Activated T-cell treated with anti-CD3 and anti-CD28 coated beads, Interleukin-2, amount 50 U/mL, for 72 hours (primary cell): ENCODE measurements around the gene DQX1. TPM values are rescaled to one million over a fixed set of nuclear protein-coding genes. Genes with fewer than 3 reads are reported as not detected.
"Not testable (repeated sequence)": the region's sequence is repeated elsewhere in the genome, so short reads cannot be mapped to it uniquely, and the experiment has no call there.

Source experiments
- ATAC-seq, 2 donors: fragments of 150-1000 bp; cut with Tn5 transposase; replicated peaks in 1 of 2; 2 replicates each; pipeline ENCODE4 v1.10.0; 2021; ENCODE audit warnings: moderate library complexity in 2 of 2, mild to moderate bottlenecking in 1 of 2
- DNase-seq, 2 donors: peaks; one replicate each; pipeline ENCODE4 v3.0.0; 2021 to 2022; ENCODE audit warnings: mixed read lengths in 1 of 2
- H3K27ac Mint-ChIP-seq: one replicate; pipeline ENCODE4 v1.8.0; 2022; ENCODE audit warnings: mild to moderate bottlenecking, moderate library complexity, mixed read lengths
- H3K27me3 Mint-ChIP-seq: one replicate; pipeline ENCODE4 v1.8.0; 2022; ENCODE audit warnings: low read depth, mixed read lengths
- H3K36me3 Mint-ChIP-seq, 2 donors: one replicate each; pipeline ENCODE4 v1.8.0; 2022; ENCODE audit warnings: mixed read lengths in 2 of 2, mild to moderate bottlenecking in 1 of 2; ENCODE audit not compliant: insufficient read depth in 2 of 2
- H3K4me1 Mint-ChIP-seq: one replicate; pipeline ENCODE4 v1.8.0; 2022; ENCODE audit warnings: low read depth, mixed read lengths
- H3K4me3 Mint-ChIP-seq, 2 donors: one replicate each; pipeline ENCODE4 v1.8.0; 2022; ENCODE audit warnings: mild to moderate bottlenecking in 2 of 2, mixed read lengths in 2 of 2, moderate library complexity in 2 of 2
- H3K9me3 Mint-ChIP-seq, 2 donors: one replicate each; pipeline ENCODE4 v1.8.0; 2022; ENCODE audit warnings: mixed read lengths in 2 of 2
- total RNA-seq, 2 donors: library from RNA; stranded (reverse); gene quantifications; one replicate each; pipeline ENCODE4 v1.2.3, GENCODE V29; 2022

DQX1 gene
- total RNA-seq, 2 donors from 2014 or later, result 1.5 to 1.9 TPM

DNA sequence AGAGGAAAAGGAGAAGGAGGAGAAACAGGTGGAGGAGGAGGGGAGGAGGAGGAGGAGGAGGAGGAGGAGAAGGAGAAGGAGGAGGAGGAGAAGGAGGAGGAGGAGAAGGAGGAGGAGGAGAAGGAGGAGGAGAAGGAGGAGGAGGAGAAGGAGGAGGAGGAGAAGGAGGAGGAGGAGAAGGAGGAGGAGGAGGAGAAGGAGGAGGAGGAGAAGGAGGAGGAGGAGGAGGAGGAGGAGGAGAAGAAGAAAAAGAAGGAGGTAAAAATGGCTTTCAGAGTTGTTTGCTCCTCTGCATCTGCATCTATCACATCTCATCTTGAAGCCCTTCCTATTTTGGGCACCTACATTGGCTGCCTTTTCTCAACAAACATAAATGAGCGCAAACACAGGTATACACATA lies 35.0 kb upstream of the DQX1 start:
- not testable (repeated sequence) for H3K4me3 Mint-ChIP-seq, H3K9me3 Mint-ChIP-seq, DNase-seq, ATAC-seq, H3K27ac Mint-ChIP-seq, H3K36me3 Mint-ChIP-seq
- Mint-ChIP-seq H3K4me1 (peaks cover 28% of the 10 kb centered on the region), H3K27me3 (peaks cover 38% of the 10 kb centered on the region)

DNA sequence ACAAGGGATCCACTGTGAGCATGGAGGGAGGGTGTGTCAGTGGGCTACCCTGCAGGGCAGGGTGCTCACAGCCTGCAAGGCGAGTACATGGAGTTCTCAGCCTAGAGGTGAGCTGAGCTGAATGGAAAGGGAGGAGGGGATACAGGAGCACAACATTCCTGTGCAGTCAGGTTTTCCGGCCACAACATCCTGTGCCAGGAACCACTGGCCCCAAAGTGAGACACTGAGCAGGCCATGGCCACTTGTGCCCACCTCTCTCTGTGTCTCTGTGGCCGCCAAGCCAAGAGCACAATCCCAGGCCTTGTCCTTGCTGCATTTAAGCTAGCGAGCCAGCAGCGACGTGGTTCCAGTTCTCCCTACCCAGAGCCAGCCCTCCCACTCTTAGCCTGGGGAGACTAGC lies 34.6 kb upstream of the DQX1 start:
- Mint-ChIP-seq H3K27me3 (peaks cover 38% of the 10 kb centered on the region), H3K36me3 (peaks cover 0 to 6% of the 10 kb centered on the region in 2 donors), H3K9me3 (no peaks in the 10 kb centered on the region), H3K27ac (no peak overlapping the region), H3K4me3 (no peak overlapping the region), H3K4me1 (peaks cover 24% of the 10 kb centered on the region)
- DNase-seq (no peak), ATAC-seq (peak in 1 of 2 donors; percentile 11)

DNA sequence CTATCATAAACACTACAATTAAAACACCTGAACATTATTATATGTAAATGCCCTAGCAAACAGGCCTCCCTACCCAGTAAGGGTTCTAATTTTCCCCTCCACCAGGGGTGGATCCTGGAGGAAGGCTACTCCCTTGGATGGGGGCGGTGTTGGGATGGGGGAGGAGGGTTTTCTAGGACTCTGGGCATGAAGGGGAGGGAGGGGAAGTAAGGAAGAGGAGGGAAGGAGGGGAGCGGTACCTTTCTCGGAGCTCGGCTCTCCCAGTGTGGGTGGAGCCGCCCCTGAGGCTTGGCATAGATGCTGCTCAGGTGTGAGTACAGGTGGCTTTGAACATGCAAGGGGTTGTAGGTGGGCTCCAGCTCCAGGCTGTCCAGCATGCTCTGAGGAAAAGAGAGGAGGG lies 33.9 kb upstream of the DQX1 start:
- Mint-ChIP-seq H3K36me3 (peaks cover 3 to 6% of the 10 kb centered on the region in 2 donors), H3K27me3 (peaks cover 38% of the 10 kb centered on the region), H3K4me1 (peaks cover 23% of the 10 kb centered on the region), H3K27ac (no peak overlapping the region), H3K4me3 (no peak overlapping the region), H3K9me3 (no peaks in the 10 kb centered on the region)
- DNase-seq (no peak), ATAC-seq (no peak)

DNA sequence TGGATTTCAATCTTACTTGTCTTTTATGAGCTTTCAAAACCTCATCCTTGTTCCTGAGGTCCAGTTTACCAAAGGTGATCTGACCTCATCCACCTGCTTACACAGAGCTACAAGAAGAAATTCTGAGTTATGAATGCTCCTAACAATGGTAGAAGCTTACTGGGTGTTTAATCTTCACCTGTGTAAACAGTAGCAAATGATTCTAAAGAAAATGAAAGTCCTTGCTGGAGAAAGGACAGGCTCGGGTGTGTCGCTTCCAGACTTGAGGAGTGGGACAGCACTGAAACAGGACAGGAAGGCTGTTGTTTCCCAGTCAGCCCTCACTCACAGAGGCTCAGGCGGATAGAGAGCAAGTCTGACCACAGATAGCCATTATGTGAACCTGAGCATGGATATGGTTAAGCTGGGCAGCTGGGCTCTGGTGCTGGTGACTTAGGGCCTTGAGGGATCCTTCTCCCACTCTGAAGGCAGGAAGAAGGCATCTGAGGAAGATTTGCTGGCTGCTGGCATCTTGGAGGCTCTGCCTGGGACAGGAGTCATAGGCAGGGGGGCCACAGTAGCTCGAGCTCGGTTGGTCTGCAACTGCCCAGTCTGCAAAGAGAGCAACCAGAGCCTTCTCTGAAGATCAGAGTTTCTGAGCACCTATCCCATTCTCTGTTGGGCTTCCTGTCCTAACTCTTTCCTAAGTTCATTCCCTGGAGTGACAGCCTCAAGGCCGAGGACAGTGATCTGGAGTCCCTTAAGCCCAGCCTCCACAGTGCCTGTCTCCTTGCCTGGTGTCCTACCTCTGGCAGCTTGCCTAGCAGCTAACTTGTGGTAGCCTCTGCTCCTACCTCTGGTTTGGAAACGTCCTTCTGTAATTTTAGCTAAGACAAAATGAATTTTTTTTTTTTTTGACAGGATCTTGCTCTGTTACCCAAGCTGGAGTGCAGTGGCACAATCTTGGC lies 32.5 kb upstream of the DQX1 start:
- Mint-ChIP-seq H3K36me3 (peaks cover 5 to 6% of the 10 kb centered on the region in 2 donors), H3K27me3 (peaks cover 29% of the 10 kb centered on the region), H3K27ac (no peak overlapping the region), H3K9me3 (no peaks in the 10 kb centered on the region), H3K4me1 (peaks cover 27% of the 10 kb centered on the region), H3K4me3 (no peak overlapping the region)
- no peak for ATAC-seq
- DNase-seq, result no peak

DNA sequence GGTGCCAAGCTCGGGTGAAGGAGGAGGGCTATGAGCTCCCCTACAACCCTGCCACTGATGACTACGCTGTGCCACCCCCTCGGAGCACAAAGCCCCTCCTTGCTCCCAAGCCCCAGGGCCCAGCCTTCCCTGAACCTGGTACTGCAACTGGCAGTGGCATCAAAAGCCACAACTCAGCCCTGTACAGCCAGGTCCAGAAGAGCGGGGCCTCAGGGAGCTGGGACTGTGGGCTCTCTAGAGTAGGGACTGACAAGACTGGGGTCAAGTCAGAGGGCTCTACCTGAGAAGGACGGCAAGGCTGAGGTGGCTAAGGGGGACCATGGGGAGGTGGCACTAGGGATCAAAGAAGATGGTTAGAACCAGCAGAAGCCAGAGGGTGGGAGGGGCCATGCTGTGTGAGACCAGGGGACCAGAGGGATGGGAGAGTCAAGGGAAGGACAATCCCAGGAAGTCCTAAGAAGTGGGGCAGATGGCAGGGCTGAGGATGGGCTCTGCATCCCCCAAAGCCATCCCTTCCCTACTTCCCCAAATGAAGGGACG lies 30.9 kb upstream of the DQX1 start:
- H3K27ac Mint-ChIP-seq, result no peak overlapping the region
- H3K9me3 Mint-ChIP-seq, result no peaks in the 10 kb centered on the region
- no peak for DNase-seq
- no peak for ATAC-seq
- H3K4me3 Mint-ChIP-seq, result peak overlapping the region in 1 of 2 donors; percentile 18
- H3K36me3 Mint-ChIP-seq, result peaks cover 5 to 6% of the 10 kb centered on the region in 2 donors
- peaks cover 30% of the 10 kb centered on the region for H3K4me1 Mint-ChIP-seq
- H3K27me3 Mint-ChIP-seq, result peaks cover 19% of the 10 kb centered on the region

DNA sequence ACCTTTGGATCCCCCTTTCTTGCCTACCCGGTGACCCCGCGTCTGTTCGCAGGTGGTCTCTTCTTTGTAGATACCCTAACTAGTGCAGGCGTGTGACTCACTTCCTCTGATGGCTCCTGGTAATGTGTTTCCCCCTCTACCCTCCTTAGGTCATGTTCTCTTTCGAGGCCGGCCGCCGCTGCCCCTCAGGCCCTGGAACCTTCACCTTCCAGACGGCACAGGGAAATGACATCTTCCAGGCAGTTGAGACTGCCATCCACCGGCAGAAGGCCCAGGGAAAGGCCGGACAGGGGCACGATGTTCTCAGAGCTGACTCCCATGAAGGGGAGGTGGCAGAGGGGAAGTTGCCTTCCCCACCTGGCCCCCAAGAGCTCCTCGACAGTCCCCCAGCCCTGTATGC lies 30.1 kb upstream of the DQX1 start:
- peaks cover 26% of the 10 kb centered on the region for H3K4me1 Mint-ChIP-seq
- H3K27ac Mint-ChIP-seq, result no peak overlapping the region
- H3K36me3 Mint-ChIP-seq, result peaks cover 5 to 6% of the 10 kb centered on the region in 2 donors
- ATAC-seq, result no peak
- H3K9me3 Mint-ChIP-seq, result no peaks in the 10 kb centered on the region
- no peak for DNase-seq
- peak overlapping the region; percentile 89 for H3K4me3 Mint-ChIP-seq
- peaks cover 19% of the 10 kb centered on the region for H3K27me3 Mint-ChIP-seq

DNA sequence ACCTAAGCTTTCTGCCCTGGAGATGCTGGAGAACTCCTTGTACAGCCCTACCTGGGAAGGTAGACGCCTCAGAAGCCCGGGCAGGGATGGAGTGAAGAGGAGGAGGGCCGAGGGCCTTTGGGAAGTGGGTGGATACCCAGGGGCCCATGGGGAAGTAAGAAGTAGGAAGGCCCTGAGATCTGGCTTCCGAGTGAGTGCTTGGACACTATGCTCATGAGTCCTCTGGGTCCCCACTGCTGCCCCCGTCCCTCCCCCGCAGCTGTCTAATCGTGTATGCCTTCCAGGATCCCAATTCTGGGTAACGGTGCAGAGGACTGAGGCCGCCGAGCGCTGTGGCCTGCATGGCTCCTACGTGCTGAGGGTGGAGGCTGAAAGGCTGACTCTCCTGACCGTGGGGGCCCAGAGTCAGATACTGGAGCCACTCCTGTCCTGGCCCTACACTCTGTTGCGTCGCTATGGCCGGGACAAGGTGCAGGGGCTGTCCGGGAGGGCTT lies 29.6 kb upstream of the DQX1 start:
- Mint-ChIP-seq H3K27ac (no peak overlapping the region), H3K36me3 (peaks cover 5 to 6% of the 10 kb centered on the region in 2 donors), H3K4me1 (peaks cover 26% of the 10 kb centered on the region), H3K27me3 (peaks cover 21% of the 10 kb centered on the region), H3K9me3 (no peaks in the 10 kb centered on the region), H3K4me3 (peak overlapping the region; percentile 89)
- ATAC-seq (no peak), DNase-seq (no peak)

DNA sequence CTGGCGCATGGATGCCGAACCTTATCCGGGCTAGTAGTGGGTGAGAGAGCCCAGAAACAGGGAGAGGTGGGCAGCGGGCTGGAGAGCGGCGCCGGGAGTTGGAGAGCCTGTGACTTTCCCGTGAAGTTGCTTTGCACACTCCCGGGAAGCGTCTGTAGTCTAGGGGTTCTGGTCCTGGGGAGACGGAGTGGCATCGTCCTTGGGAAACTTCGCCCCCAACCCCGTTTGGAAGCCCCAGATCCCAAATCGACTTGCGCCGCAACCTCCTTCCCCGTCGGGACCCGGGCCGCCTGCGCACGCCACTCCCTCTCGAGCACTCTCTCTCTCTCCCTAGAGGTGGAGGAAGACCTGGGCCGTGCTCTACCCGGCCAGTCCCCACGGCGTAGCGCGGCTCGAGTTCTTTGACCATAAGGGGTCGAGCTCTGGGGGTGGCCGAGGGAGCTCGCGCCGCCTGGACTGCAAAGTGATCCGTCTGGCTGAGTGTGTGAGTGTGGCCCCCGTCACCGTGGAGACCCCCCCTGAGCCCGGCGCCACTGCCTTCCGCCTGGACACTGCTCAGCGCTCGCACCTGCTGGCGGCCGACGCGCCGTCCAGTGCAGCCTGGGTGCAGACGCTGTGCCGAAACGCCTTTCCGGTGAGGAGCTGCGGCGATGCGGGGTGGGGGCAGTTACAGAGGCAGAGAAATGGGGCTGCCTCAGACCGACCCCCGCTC lies 28.9 kb upstream of the DQX1 start:
- H3K9me3 Mint-ChIP-seq, result no peaks in the 10 kb centered on the region
- H3K27ac Mint-ChIP-seq, result peak overlapping the region; percentile 80
- H3K4me1 Mint-ChIP-seq, result peaks cover 24% of the 10 kb centered on the region
- H3K27me3 Mint-ChIP-seq, result peaks cover 21% of the 10 kb centered on the region
- peaks cover 5 to 6% of the 10 kb centered on the region in 2 donors for H3K36me3 Mint-ChIP-seq
- peak overlapping the region; percentile 89 for H3K4me3 Mint-ChIP-seq
- ATAC-seq (peak; percentile 40 to 63), DNase-seq (peak; percentile 51 to 58)

DNA sequence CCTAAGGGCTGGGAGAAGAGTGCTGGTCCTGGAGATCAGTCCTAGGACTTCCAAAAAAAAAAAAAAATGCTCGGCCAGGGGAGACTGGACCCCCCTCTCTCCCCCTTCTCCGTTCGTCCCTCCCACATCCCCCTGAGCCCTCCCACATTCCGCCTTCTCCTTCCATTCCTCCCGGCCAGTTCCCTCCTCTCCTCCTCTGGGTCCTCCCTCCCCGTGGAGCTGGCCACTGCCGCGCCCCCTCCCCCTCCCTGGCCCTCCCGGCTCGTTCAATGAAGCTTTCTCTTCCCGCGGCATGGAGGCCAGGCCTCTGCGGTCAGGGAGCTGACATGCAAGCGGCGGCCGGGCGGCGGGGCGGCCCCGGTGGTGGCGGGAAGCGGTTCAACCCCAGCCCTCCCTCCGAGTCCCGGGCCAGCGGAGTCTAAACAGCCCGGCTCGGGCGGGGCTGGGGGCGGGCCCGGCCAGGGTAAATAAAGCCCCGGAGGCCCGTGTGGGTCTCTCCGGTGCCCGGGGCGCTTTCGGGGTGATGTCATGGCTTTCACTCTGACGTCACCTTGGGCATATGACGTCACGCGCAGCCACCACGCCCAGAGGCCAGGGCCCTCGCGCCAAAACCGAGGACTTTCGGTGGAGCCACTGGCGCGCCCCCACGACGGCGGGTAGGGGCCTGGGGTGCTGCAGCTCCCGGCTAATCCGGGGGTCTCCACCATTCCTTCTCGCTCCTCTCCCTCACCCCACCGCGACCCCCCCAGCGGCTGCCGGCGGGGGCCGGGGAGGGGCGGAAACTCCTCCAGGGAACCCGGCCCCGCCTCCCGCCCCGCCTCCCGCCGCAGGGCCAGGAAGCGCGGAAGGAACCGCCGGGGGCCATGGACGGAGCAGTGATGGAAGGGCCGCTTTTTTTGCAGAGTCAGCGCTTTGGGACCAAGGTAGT lies 28.1 kb upstream of the DQX1 start, which contains the start of the genes DOK1 and LOXL3:
DOK1 (plus strand) TSS at position 829 of the 928 bp plus-strand sequence; CDS start at position 864, 35 bp downstream.
LOXL3 (minus strand) TSS at position 51 of the 928 bp plus-strand sequence. CDS start 1,308 bp downstream, outside the sequence.
- peak; percentile 80 to 88 for DNase-seq
- Mint-ChIP-seq H3K27me3 (peaks cover 27% of the 10 kb centered on the region), H3K9me3 (no peaks in the 10 kb centered on the region), H3K4me1 (peaks cover 27% of the 10 kb centered on the region), H3K27ac (peak within 1 kb of the TSS; percentile 80), H3K36me3 (peaks cover 5 to 6% of the 10 kb centered on the region in 2 donors), H3K4me3 (peak within 1 kb of the TSS; percentile 89)
- peak; percentile 75 to 82 for ATAC-seq

DNA sequence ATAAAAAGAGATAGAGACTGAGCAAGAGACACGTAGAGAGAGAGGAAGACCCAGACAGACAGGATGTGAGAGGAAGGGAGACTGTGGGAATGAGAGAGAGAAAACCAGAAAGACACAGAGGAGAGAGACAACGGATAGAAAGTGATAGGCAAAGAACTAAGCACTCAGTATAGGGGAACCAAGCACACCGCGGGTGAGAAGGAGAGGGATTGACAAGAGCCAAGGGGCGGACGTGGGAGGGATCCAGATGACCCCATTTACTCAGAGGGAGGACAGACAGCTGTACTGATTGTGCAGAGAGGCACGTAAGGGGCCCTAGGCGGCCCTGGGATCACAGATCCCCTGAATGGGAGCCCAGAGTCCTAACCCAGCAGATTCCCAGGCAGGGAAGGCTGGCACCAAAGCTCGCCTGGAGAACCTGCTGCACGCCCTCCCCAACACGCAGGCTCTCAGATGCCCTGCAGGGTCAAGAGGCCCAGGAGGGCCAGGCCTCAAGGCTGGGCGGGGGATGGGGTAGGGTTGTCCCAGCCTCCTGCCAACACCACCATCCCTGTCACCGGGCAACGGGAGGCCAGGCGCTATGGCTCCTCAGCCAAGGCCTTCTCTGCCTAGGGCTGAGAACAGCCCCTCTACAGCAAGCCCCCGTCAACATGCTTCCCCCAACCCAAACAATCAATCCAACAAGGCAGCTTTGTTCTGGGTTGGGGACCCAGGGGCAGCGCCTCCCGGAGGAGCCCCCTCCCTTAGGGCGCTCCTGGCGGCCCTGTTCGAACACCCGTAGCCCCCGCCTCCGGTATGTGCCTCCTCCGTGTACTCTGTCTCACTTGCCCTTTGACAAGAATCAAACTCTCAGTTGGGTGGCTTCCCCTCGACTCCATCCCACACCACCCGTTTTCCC lies 27.1 kb upstream of the DQX1 start:
- DNase-seq (peak in 1 of 2 donors; percentile 5), ATAC-seq (no peak)
- peaks cover 31% of the 10 kb centered on the region for H3K27me3 Mint-ChIP-seq

More for the DNA sequence above, 27.1 kb upstream of the DQX1 start:
- peaks cover 6 to 7% of the 10 kb centered on the region in 2 donors for H3K36me3 Mint-ChIP-seq
- H3K4me3 Mint-ChIP-seq, result peak overlapping the region; percentile 62 to 64
- peaks cover 31% of the 10 kb centered on the region for H3K4me1 Mint-ChIP-seq
- no peaks in the 10 kb centered on the region for H3K9me3 Mint-ChIP-seq
- H3K27ac Mint-ChIP-seq, result peak overlapping the region; percentile 64
